HT-29 (cell line): ENCODE measurements around the gene GCK. TPM values are rescaled to one million over a fixed set of nuclear protein-coding genes. Genes with fewer than 3 reads are reported as not detected.

Experiments used
- DNase-seq: peaks from one replicate; pipeline ENCODE4 v3.0.0-alpha.2; 2015; ENCODE audit warnings: low spot score
- total RNA-seq: library from RNA; depleted of rRNA; stranded (reverse); fragments of >200 nt; shearing (Covaris generic); gene quantifications from 2 replicates; pipeline ENCODE4 v1.2.3, GENCODE V29; 2014

Gene GCK
- total RNA-seq, 1 experiment from 2014 or later = not detected

DNA sequence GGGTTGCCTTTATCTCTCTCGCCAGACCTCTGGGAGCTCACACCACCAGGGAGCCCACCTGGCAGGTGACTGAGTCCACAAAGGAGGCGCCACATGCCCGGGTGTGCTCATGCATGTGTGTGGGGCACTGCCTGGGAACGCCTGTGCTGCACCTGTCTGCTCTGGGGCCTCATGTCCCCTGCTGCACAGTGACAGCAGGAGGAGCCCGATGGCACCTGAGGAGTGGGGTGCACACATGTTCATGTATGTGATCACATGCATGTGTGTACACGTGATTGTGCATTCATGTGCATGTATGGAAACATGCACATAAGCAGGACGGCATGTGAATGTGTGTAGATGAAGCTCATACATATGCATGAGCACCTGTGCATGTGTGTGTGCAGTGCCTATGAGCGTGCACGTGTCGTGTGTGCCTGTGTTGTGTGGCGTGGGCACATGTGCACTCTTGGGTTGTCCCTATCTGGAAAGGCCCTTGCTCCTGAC lies 33.6 kb upstream of the GCK start:
- no peak for DNase-seq

GRCh38 chr7:44222074-44222473 lies 32.8 kb upstream of the GCK start:
- DNase-seq = no peak

DNA sequence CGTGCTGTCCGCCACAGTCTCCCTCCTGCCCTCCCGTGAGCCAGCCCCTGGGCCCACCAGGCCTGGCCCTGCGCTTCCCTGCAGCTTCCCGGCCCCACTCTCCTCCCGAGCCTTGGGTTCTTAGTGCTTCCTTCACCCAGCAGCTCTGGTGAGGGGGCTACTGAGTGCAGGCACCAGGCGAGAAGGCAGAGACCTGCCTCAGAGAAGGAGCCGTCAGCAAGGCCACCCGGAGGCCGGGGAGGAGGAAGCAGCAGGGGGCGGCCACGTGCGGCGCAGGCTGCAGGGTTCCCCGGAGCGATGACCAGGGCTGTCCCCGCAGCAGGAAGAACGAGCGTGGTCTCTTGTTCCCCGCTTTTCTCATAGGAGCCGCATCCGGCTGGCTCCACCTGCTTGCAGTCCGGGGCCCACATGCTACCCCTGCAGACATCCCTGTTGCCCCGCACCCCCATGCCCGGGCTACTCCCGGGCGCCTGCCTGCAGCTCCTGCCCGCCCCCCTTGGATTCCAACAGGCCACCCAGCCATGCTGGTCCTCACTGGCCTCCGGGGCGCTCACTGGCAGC lies 32.1 kb upstream of the GCK start:
- no peak for DNase-seq

DNA sequence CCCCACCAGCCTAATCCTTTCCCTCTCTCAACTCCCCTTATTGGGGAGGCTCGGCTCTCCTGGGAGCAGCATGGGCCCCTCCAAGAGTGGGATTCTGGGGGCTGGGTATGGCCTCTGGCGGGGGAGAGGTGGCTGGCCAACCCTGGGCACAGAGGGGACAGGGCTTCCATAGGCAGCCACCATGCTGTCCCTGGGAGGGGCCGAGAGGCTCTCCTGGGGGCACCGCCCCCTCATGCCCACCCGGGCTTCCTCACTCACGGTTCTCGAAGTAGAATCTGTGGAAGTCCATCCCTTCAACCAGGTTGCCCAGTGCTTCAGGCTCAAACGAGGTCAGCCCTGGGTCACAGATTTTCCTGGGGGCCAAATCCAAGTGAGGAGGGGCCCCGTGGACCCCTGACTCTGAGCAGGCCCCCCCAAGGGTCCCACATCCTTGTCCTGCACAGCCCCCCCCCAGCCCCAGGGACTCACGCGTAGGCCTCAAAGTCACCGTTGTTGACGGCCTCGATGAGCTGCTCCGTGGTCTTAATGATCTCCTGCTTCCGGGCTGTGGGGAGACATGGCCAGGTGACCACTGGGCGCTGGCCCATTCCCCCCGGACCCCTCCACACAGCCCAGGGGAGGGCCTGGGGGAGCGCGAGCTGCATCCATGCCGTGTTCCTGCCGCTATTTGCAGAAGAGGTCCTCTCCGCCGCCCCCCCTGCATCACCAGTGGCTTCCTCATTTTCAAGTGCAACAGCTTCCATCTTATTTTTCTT lies 31.3 kb upstream of the GCK start:
- no peak for DNase-seq

GRCh38 chr7:44220046-44220357 lies 30.8 kb upstream of the GCK start:
- DNase-seq = no peak

- no peak for DNase-seq
Observed at GRCh38 chr7:44219371-44220045, 30.3 kb upstream of the GCK start.

- no peak for DNase-seq
Observed at GRCh38 chr7:44218418-44219201, 29.4 kb upstream of the GCK start.

DNA sequence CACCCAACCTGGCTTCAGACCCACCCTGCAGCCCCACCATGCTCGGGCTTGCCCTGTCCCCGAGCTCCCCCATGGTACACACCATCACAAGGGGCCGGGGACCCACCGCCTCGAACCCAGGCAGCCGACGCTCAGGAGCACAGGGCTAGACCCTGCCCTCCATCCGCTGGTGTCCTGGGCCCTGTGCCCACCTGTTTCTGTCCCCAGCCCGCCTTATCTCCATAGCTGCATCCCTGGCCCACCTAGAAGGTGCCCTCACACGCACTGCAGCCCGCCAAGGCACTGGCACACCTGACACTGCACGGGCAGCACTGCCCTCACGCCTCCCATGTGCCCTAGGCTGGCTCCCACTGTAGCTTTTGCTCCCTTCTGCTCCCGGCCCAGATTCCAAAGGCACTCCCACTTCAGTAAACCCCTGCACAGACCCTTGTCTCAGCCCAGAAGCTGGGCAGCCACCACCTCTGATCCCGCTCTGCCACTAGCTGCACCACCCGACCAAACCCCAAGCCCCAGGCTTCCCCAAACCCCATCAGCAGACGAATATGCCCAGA lies 28.7 kb upstream of the GCK start:
- no peak for DNase-seq

- DNase-seq = no peak
Observed at GRCh38 chr7:44217223-44217714, 28.0 kb upstream of the GCK start.

GRCh38 chr7:44216521-44217222 lies 27.4 kb upstream of the GCK start:
- no peak for DNase-seq

GRCh38 chr7:44216019-44216418 lies 26.8 kb upstream of the GCK start:
- no peak for DNase-seq

DNA sequence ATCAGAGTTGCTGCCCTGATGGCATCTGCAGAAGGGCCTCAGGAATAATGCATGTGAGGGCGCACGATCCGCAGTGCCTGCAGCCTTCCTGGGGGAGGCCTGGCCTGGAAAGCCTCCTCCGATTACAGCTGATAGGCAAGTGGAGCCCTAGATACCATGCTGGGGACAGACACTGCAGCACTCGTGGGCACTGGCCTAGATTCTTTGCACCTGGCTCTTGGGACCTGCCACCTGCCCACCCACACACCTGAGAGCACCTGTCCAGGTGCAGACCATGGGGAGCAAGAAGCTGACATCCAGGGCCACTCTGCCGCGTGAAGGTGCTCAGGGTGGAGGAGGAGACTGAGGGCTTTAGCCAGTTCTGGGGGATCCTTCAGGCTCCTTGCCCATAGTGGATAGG lies 26.3 kb upstream of the GCK start:
- no peak for DNase-seq

GRCh38 chr7:44213877-44214388 lies 24.7 kb upstream of the GCK start:
- DNase-seq = no peak

DNA sequence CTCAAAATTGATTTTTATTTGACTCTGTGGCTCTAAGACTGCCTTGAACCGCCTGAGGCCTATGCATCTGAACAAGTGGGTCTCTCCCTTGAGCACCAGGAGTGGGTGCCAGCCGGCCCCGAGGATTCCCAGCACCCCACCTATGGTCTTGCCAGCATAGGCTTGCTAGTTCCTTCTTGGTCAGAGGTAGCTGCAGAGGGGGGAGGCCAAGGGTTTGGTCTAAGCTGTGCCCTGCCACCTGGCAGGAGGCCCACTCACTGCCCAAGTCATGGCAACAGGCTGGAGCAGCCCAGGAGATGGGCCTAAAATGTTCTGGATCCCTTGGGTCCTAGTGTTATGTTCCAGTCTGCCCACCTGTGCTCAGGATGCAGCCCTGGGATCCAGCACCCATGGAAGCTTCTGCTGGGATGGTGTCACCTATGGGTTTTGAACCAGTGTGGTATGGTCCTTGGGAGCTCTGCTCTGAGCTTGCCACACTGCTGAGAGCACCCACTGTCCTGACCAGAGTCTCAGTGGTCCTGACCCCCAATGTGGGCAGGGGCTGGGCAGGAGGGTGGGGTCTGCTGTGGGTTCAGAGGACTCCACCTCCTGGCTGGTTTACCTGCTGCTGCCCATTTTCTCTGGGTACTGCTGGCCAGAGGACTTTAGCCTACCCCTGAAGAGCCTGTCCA lies 24.1 kb upstream of the GCK start:
- no peak for DNase-seq

DNA sequence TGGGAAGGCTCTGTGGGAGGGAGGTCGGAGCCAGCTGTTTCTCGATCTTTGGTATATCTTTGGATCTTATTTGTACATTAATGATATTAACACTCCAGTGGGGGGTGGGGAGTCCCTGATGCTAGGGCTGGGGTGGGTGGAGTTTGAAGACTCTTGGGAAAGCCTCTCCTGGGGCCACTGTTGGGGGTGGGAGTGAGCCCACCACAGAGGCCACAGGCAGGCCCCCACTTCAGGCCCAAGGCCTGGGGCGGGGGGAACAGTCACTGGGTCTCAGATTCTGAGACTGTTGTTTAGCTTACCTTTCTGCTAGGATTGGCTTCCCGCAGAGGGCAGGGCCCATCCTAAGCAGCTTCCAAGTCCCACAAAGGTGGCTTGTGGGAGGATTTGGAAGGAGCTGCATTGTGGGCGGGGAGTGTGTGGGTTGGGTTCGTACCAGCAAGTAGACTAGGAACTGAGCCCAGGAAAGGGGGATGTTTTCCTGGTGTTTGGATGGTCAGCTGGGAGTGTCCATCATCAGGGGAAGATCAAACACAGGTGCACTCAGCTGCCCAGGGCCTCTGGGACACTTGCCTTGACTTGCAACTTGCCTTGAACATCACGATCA lies 23.4 kb upstream of the GCK start:
- DNase-seq = no peak

- no peak for DNase-seq
Observed at GRCh38 chr7:44212018-44212417, 22.8 kb upstream of the GCK start.

GRCh38 chr7:44211126-44211675 lies 22.0 kb upstream of the GCK start:
- no peak for DNase-seq

GRCh38 chr7:44210107-44210506 lies 20.9 kb upstream of the GCK start:
- DNase-seq = no peak

- no peak for DNase-seq
Observed at GRCh38 chr7:44208085-44208484, 18.8 kb upstream of the GCK start.

DNA sequence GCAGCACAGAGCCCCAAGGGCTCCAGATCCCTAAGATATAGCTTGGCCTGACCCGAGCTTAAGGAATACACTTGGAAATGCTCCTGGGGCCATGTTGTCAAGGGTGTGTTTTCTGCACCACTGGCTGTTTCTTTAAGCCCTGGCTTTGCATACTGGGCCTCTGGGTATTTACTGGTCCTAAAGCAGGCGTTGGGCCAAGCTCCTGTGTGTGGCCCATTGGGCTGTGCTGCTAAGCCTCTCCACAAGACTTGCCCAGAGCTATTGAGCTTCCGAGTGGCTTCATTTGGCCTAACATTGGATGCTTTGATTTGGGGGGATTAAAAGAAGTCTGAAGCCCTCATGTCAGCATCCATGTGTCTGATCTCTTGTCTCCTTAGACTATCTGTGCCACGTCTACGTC lies 16.8 kb upstream of the GCK start:
- no peak for DNase-seq
